ENCODE results near the gene ZNF496.
"Not testable (repeated sequence)": the region's sequence is repeated elsewhere in the genome, so short reads cannot be mapped to it uniquely, and the experiment has no call there.

Gene ZNF496

GRCh38 chr1:247291161-247291560, 40.5 kb downstream of the ZNF496 start:
- no peak for DNase-seq

GRCh38 chr1:247290576-247290975, 41.1 kb downstream of the ZNF496 start:
- no peak for DNase-seq

- not testable (repeated sequence) for DNase-seq
Measured at GRCh38 chr1:247289274-247289892, 42.3 kb downstream of the ZNF496 start.

GRCh38 chr1:247288341-247288740, 43.3 kb downstream of the ZNF496 start:
- DNase-seq: no peak

GRCh38 chr1:247287460-247287859, 44.2 kb downstream of the ZNF496 start:
- no peak for DNase-seq

- no peak for DNase-seq
Measured at GRCh38 chr1:247286134-247286670, 45.5 kb downstream of the ZNF496 start.

- DNase-seq: peak; percentile 62
Measured at GRCh38 chr1:247281001-247281574, 50.6 kb downstream of the ZNF496 start.

- no peak for DNase-seq
Measured at GRCh38 chr1:247277191-247277590, 54.5 kb downstream of the ZNF496 start.

GRCh38 chr1:247274605-247275256, 56.9 kb downstream of the ZNF496 start:
- DNase-seq: no peak

- peak; percentile 34 for DNase-seq
Measured at GRCh38 chr1:247273013-247273412, 58.7 kb downstream of the ZNF496 start.

- DNase-seq: no peak
Measured at GRCh38 chr1:247270003-247270402, 61.7 kb downstream of the ZNF496 start.

- no peak for DNase-seq
Measured at GRCh38 chr1:247269133-247269532, 62.5 kb downstream of the ZNF496 start.

- no peak for DNase-seq
Measured at GRCh38 chr1:247268390-247269045, 63.1 kb downstream of the ZNF496 start.

- DNase-seq: peak; percentile 75
Measured at GRCh38 chr1:247266053-247266452, 65.6 kb downstream of the ZNF496 start.

GRCh38 chr1:247255772-247256171, 75.9 kb downstream of the ZNF496 start, which contains the start of gene VN1R5:
TSS of gene VN1R5 (plus strand) at chr1:247256072.
- not testable (repeated sequence) for DNase-seq

- DNase-seq: no peak
Measured at GRCh38 chr1:247247568-247247967, 84.1 kb downstream of the ZNF496 start.

Data from EL (cell line).